Mammary epithelial cell (primary cell): Measurements from ENCODE around the gene PCP2.

Experiments used
- EZH2 ChIP-seq: IDR thresholded peaks from 2 replicates; pipeline ENCODE4 v1.6.1; 2012; ENCODE audit warnings: low read length, inconsistent platforms, borderline replicate concordance
- TF ChIP-seq, protein P1 (sequence below), 2 donors: IDR thresholded peaks in 1 of 2; conservative IDR thresholded peaks in 1 of 2; 2 replicates each; pipeline ENCODE4 v1.5.1; 2011 to 2012; ENCODE audit warnings: inconsistent platforms in 2 of 2, low read length in 2 of 2, mild to moderate bottlenecking in 2 of 2, control low read depth in 1 of 2, low read depth in 1 of 2; ENCODE audit not compliant: insufficient read depth in 1 of 2; ENCODE audit errors: extremely low read depth in 1 of 2

- TF ChIP-seq, protein P1, sequence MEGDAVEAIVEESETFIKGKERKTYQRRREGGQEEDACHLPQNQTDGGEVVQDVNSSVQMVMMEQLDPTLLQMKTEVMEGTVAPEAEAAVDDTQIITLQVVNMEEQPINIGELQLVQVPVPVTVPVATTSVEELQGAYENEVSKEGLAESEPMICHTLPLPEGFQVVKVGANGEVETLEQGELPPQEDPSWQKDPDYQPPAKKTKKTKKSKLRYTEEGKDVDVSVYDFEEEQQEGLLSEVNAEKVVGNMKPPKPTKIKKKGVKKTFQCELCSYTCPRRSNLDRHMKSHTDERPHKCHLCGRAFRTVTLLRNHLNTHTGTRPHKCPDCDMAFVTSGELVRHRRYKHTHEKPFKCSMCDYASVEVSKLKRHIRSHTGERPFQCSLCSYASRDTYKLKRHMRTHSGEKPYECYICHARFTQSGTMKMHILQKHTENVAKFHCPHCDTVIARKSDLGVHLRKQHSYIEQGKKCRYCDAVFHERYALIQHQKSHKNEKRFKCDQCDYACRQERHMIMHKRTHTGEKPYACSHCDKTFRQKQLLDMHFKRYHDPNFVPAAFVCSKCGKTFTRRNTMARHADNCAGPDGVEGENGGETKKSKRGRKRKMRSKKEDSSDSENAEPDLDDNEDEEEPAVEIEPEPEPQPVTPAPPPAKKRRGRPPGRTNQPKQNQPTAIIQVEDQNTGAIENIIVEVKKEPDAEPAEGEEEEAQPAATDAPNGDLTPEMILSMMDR (conservative IDR thresholded peaks at IDR 0.05 in 1 of 2, IDR thresholded peaks at IDR 0.05 in 1 of 2; ENCODE audit: extremely low read depth in 1 of 2, insufficient read depth in 1 of 2, low read depth in 1 of 2, low read length in 2 of 2), result no peak
- TF ChIP-seq EZH2, result no peak
Observed at GRCh38 chr19:7665076-7665475, 31.6 kb upstream of the PCP2 start.
